GM12865 (cell line): ENCODE data around the gene GRIN2A.
A peak's percentile ranks its signal among the peaks of the same experiment; 100 is the strongest.

ENCODE experiments used
- DNase-seq: peaks from one replicate; pipeline ENCODE4 v3.0.0; 2010; ENCODE audit warnings: low read depth
- H3K4me3 ChIP-seq: 2 replicates; pipeline ENCODE4 v1.5.1; 2011; ENCODE audit warnings: mild to moderate bottlenecking, low read depth, low read length, control low read depth
- CTCF ChIP-seq: IDR thresholded peaks from 2 replicates; pipeline ENCODE4 v1.5.1; 2011; ENCODE audit warnings: low read length, control low read depth, low read depth, inconsistent platforms; ENCODE audit not compliant: insufficient read depth; ENCODE audit errors: missing control alignments

Gene GRIN2A

GRCh38 chr16:9911989-9912388, 270.2 kb downstream of the GRIN2A start:
- H3K4me3 ChIP-seq = no peak overlapping the region
- DNase-seq = no peak
- no peak for TF ChIP-seq CTCF

GRCh38 chr16:9911231-9911630, 271.0 kb downstream of the GRIN2A start:
- no peak for DNase-seq
- no peak for TF ChIP-seq CTCF
- no peak overlapping the region for H3K4me3 ChIP-seq

- DNase-seq = peak; percentile 39
Observed at GRCh38 chr16:9909072-9909825, 273.0 kb downstream of the GRIN2A start.

GRCh38 chr16:9908613-9909012, 273.6 kb downstream of the GRIN2A start:
- no peak for TF ChIP-seq CTCF
- no peak overlapping the region for H3K4me3 ChIP-seq
- DNase-seq = peak; percentile 41

More at GRCh38 chr16:9909072-9909825, 273.0 kb downstream of the GRIN2A start:
- TF ChIP-seq CTCF = no peak
- H3K4me3 ChIP-seq = no peak overlapping the region

GRCh38 chr16:9907752-9908151, 274.5 kb downstream of the GRIN2A start:
- DNase-seq = no peak
- TF ChIP-seq CTCF = no peak
- H3K4me3 ChIP-seq = no peak overlapping the region

- DNase-seq = peak; percentile 42
- H3K4me3 ChIP-seq = no peak overlapping the region
- no peak for TF ChIP-seq CTCF
Observed at GRCh38 chr16:9906218-9906617, 276.0 kb downstream of the GRIN2A start.

GRCh38 chr16:9904526-9904925, 277.7 kb downstream of the GRIN2A start:
- no peak for TF ChIP-seq CTCF
- H3K4me3 ChIP-seq = no peak overlapping the region
- DNase-seq = peak; percentile 24
